Measurements from ENCODE around the gene CUL2. TPM values are rescaled to one million over a fixed set of nuclear protein-coding genes. Genes with fewer than 3 reads are reported as not detected.

CUL2 gene
- total and polyA plus RNA-seq, 2 experiments from 2014 or later: 17.2 to 38.3 TPM

DNA sequence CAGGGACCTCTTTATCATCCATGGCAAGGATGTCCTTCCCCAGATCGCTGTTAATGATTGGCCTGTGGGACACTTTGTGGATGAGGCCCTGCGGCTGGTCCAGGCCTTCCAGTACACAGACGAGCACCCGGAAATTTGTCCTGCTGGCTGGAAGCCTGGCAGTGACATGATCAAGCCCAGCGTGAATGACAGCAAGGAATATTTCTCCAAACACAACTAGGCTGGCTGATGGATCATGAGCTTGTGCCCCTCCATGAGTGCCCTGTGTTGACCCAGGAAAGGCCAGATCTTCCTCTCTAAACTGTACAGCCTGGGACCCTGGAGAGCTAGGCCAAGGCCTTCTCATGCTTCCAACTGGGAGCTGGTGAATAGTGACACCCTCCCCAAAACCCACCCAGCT is 124.1 kb downstream of the CUL2 start (continued):
- TF ChIP-seq, protein P1, sequence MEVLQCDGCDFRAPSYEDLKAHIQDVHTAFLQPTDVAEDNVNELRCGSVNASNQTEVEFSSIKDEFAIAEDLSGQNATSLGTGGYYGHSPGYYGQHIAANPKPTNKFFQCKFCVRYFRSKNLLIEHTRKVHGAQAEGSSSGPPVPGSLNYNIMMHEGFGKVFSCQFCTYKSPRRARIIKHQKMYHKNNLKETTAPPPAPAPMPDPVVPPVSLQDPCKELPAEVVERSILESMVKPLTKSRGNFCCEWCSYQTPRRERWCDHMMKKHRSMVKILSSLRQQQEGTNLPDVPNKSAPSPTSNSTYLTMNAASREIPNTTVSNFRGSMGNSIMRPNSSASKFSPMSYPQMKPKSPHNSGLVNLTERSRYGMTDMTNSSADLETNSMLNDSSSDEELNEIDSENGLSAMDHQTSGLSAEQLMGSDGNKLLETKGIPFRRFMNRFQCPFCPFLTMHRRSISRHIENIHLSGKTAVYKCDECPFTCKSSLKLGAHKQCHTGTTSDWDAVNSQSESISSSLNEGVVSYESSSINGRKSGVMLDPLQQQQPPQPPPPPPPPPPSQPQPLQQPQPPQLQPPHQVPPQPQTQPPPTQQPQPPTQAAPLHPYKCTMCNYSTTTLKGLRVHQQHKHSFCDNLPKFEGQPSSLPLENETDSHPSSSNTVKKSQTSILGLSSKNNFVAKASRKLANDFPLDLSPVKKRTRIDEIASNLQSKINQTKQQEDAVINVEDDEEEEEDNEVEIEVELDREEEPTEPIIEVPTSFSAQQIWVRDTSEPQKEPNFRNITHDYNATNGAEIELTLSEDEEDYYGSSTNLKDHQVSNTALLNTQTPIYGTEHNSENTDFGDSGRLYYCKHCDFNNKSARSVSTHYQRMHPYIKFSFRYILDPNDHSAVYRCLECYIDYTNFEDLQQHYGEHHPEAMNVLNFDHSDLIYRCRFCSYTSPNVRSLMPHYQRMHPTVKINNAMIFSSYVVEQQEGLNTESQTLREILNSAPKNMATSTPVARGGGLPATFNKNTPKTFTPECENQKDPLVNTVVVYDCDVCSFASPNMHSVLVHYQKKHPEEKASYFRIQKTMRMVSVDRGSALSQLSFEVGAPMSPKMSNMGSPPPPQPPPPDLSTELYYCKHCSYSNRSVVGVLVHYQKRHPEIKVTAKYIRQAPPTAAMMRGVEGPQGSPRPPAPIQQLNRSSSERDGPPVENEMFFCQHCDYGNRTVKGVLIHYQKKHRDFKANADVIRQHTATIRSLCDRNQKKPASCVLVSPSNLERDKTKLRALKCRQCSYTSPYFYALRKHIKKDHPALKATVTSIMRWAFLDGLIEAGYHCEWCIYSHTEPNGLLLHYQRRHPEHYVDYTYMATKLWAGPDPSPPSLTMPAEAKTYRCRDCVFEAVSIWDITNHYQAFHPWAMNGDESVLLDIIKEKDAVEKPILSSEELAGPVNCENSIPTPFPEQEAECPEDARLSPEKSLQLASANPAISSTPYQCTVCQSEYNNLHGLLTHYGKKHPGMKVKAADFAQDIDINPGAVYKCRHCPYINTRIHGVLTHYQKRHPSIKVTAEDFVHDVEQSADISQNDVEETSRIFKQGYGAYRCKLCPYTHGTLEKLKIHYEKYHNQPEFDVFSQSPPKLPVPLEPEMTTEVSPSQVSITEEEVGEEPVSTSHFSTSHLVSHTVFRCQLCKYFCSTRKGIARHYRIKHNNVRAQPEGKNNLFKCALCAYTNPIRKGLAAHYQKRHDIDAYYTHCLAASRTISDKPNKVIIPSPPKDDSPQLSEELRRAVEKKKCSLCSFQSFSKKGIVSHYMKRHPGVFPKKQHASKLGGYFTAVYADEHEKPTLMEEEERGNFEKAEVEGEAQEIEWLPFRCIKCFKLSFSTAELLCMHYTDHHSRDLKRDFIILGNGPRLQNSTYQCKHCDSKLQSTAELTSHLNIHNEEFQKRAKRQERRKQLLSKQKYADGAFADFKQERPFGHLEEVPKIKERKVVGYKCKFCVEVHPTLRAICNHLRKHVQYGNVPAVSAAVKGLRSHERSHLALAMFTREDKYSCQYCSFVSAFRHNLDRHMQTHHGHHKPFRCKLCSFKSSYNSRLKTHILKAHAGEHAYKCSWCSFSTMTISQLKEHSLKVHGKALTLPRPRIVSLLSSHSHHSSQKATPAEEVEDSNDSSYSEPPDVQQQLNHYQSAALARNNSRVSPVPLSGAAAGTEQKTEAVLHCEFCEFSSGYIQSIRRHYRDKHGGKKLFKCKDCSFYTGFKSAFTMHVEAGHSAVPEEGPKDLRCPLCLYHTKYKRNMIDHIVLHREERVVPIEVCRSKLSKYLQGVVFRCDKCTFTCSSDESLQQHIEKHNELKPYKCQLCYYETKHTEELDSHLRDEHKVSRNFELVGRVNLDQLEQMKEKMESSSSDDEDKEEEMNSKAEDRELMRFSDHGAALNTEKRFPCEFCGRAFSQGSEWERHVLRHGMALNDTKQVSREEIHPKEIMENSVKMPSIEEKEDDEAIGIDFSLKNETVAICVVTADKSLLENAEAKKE (CRISPR knock-in tag; IDR thresholded peaks at IDR 0.05): no peak
- TF ChIP-seq ETS1 (IDR thresholded peaks at IDR 0.05) (no peak), STAT1 (IDR thresholded peaks at IDR 0.05; ENCODE audit: unreplicated experiment) (no peak), CREB1 (CRISPR knock-in tag; IDR thresholded peaks at IDR 0.05; ENCODE audit: low read depth) (no peak), EZH2 (IDR thresholded peaks at IDR 0.05; ENCODE audit: low read depth, unreplicated experiment) (no peak)

- H3K4me1 ChIP-seq (ENCODE audit: insufficient read depth): no peaks in the 10 kb centered on the region
- DNase-seq (ENCODE audit: low spot score) (no peak), ATAC-seq (no peak)
- no peaks in the 10 kb centered on the region for H3K27me3 ChIP-seq (ENCODE audit: insufficient read depth)
- H3K79me2 ChIP-seq (replicated peaks; ENCODE audit: insufficient read depth): no peaks in the 10 kb centered on the region
- no peak overlapping the region for H3K4me3 Mint-ChIP-seq
- H3K9me2 ChIP-seq (ENCODE audit: insufficient read depth): no peaks in the 10 kb centered on the region
- H3F3A ChIP-seq (replicated peaks; ENCODE audit: low read depth): no peaks in the 10 kb centered on the region
- H3K4me2 ChIP-seq: no peak overlapping the region
- no peaks in the 10 kb centered on the region for H4K20me1 ChIP-seq (replicated peaks; ENCODE audit: insufficient read depth)
- H3K9me3 Mint-ChIP-seq: no peaks in the 10 kb centered on the region
- H3K36me3 Mint-ChIP-seq (ENCODE audit: low read depth): no peaks in the 10 kb centered on the region
- no peaks in the 10 kb centered on the region for H3K27me3 Mint-ChIP-seq (ENCODE audit: insufficient read depth, low read depth, poor library complexity)
- no peak overlapping the region for H3K27ac Mint-ChIP-seq
- no peak overlapping the region for H3K4me3 ChIP-seq
- H3K4me1 Mint-ChIP-seq: no peaks in the 10 kb centered on the region
- no peak overlapping the region for H3K27ac ChIP-seq (ENCODE audit: low read depth)
- H3K36me3 ChIP-seq (ENCODE audit: insufficient read depth): no peaks in the 10 kb centered on the region
- H2AFZ ChIP-seq: peak overlapping the region; percentile 72; the same call in 1 of the 2 replicates
- TF ChIP-seq, protein P2, sequence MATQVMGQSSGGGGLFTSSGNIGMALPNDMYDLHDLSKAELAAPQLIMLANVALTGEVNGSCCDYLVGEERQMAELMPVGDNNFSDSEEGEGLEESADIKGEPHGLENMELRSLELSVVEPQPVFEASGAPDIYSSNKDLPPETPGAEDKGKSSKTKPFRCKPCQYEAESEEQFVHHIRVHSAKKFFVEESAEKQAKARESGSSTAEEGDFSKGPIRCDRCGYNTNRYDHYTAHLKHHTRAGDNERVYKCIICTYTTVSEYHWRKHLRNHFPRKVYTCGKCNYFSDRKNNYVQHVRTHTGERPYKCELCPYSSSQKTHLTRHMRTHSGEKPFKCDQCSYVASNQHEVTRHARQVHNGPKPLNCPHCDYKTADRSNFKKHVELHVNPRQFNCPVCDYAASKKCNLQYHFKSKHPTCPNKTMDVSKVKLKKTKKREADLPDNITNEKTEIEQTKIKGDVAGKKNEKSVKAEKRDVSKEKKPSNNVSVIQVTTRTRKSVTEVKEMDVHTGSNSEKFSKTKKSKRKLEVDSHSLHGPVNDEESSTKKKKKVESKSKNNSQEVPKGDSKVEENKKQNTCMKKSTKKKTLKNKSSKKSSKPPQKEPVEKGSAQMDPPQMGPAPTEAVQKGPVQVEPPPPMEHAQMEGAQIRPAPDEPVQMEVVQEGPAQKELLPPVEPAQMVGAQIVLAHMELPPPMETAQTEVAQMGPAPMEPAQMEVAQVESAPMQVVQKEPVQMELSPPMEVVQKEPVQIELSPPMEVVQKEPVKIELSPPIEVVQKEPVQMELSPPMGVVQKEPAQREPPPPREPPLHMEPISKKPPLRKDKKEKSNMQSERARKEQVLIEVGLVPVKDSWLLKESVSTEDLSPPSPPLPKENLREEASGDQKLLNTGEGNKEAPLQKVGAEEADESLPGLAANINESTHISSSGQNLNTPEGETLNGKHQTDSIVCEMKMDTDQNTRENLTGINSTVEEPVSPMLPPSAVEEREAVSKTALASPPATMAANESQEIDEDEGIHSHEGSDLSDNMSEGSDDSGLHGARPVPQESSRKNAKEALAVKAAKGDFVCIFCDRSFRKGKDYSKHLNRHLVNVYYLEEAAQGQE (IDR thresholded peaks at IDR 0.05; ENCODE audit: unreplicated experiment): no peak
- no peak for TF ChIP-seq ZNF114 (CRISPR knock-in tag; IDR thresholded peaks at IDR 0.05)
Observed at GRCh38 chr10:34964166-34964800, 125.9 kb downstream of the CUL2 start.

Measured in GM23338 (cell line).